Endothelial cell of umbilical vein (primary cell): ENCODE results near the gene TSKU.
"Not testable (repeated sequence)": the region's sequence is repeated elsewhere in the genome, so short reads cannot be mapped to it uniquely, and the experiment has no call there.

Experiments used
- EZH2 ChIP-seq: IDR thresholded peaks from 2 replicates; pipeline ENCODE4 v1.6.1; 2012; ENCODE audit warnings: borderline replicate concordance, low read depth, mild to moderate bottlenecking, moderate library complexity, low read length, inconsistent platforms; ENCODE audit not compliant: severe bottlenecking
- POLR2A ChIP-seq: IDR thresholded peaks from 2 replicates; pipeline ENCODE4 v1.6.1; 2012; ENCODE audit warnings: low read depth, mild to moderate bottlenecking, control low read depth, low read length
- TF ChIP-seq, protein P1 (sequence below), 2 donors: IDR thresholded peaks; 1 replicate in 1 of 2; 2 replicates in 1 of 2; pipeline ENCODE4 v1.5.1; 2011; ENCODE audit warnings: low read length in 2 of 2, mild to moderate bottlenecking in 2 of 2, moderate library complexity in 2 of 2, control low read depth in 1 of 2, inconsistent platforms in 1 of 2, low read depth in 1 of 2; ENCODE audit not compliant: insufficient read depth in 1 of 2; ENCODE audit errors: extremely low read depth in 1 of 2

DNA sequence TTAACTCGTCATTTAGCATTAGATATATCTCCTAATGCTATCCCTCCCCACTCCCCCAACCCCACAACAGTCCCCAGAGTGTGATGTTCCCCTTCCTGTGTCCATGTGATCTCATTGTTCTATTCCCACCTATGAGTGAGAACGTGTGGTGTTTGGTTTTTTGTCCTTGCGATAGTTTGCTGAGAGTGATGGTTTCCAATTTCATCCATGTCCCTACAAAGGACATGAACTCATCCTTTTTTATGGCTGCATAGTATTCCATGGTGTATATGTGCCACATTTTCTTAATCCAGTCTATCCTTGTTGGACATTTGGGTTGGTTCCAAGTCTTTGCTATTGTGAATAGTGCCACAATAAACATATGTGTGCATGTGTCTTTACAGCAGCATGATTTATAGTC lies 43.4 kb downstream of the TSKU start:
- TF ChIP-seq, protein P1, sequence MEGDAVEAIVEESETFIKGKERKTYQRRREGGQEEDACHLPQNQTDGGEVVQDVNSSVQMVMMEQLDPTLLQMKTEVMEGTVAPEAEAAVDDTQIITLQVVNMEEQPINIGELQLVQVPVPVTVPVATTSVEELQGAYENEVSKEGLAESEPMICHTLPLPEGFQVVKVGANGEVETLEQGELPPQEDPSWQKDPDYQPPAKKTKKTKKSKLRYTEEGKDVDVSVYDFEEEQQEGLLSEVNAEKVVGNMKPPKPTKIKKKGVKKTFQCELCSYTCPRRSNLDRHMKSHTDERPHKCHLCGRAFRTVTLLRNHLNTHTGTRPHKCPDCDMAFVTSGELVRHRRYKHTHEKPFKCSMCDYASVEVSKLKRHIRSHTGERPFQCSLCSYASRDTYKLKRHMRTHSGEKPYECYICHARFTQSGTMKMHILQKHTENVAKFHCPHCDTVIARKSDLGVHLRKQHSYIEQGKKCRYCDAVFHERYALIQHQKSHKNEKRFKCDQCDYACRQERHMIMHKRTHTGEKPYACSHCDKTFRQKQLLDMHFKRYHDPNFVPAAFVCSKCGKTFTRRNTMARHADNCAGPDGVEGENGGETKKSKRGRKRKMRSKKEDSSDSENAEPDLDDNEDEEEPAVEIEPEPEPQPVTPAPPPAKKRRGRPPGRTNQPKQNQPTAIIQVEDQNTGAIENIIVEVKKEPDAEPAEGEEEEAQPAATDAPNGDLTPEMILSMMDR (IDR thresholded peaks at IDR 0.05; ENCODE audit: extremely low read depth in 1 of 2, insufficient read depth in 1 of 2, low read depth in 1 of 2, low read length in 2 of 2), result not testable (repeated sequence)
- not testable (repeated sequence) for TF ChIP-seq POLR2A, EZH2
